HG03342 (cell line): ENCODE data around the gene SPATS2L.

Experiments
- ATAC-seq: cut with Tn5 transposase; IDR thresholded peaks from one replicate; pipeline ENCODE4 v1.9.1; 2021; ENCODE audit warnings: mild to moderate bottlenecking, moderate library complexity; ENCODE audit not compliant: unreplicated experiment

SPATS2L gene

DNA sequence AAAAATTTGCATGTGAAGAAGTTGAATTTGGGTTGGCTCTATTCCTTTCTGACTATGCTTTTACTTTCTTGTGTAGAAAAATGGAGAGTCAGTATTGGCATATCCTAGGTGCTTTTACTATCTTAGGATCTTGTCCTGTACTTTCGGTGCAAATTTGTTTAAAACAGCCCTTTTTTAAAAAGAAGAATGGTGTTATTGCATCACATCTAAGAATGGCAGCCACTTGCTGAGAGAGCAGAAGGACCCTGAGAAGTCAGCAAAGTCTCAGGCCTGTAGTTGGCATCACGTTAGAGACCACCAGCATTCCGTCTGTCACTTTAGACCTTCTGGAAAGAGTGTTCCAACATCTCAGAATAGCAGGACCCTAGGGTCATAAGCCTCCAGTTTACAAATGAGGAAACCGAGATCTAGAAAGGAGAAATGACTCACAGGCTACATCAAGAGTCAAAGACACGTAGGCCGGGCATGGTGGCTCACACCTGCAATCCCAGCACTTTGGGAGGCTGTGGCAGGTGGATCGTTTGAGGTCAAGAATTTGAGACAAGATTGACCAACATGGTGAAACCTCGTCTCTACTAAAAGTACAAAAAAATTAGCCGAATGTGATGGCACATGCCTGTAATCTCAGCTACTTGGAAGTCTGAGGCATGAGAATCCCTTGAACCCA, 42.5 kb downstream of the SPATS2L start:
- ATAC-seq: no peak

DNA sequence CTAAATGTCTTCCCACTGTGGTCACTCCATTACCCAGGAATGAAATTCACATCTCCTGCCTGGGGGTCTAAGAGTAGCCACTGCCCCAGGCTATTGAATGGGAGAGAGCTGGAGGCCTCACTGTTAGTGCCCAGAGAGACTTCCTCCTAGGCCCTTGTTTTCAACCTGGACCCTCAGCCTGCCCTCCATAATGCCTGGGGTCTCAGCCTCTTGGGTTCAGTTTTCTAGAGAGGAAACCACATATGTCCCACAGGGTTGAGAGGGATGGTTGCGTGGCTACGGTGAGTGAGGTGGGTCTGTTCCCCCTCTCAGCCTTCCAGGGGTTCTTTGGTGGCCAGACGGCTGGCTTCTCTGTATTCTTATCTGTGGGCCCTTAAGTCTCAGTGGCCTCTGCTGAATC, 43.4 kb downstream of the SPATS2L start:
- ATAC-seq: no peak

DNA sequence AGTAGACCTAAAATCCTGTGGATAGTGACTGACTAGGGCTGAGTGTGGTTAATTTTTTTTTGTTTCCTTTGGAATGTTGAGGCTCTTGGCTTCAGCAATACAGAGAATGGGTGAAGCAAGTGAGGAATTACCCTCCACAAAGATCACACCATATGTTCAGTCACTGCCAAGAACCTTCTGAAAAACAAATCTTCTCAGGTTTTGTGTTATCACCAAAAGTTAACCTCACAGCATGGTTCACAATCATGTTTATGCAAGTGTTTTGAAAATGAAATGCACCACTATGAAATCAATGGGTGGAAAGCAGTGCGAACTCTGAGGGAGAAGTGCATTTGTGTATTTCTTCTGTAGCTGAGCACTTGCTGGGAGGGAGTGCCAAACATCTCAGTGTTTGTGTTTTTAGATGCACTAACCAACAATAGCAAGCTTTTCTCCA, 44.4 kb downstream of the SPATS2L start:
- no peak for ATAC-seq

DNA sequence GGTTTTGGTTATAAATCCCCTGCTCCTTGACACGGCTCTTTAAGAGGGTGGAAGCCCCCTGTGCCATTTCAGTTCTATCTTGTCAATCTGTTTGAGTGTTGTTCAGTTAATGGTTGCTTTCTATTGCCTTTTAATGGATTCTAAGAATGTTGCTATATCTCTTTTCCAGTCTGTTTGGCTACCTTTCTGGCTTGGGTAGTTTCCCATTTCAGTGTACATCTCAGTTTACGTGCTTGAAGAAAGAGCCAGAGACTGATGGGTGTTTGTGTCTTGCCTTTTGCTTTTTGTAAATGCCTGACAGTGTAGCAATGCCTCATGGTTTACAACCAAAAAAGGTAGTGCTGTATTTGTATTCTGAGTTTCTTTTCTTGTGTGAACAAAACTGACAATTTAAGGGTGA, 45.3 kb downstream of the SPATS2L start:
- no peak for ATAC-seq

DNA sequence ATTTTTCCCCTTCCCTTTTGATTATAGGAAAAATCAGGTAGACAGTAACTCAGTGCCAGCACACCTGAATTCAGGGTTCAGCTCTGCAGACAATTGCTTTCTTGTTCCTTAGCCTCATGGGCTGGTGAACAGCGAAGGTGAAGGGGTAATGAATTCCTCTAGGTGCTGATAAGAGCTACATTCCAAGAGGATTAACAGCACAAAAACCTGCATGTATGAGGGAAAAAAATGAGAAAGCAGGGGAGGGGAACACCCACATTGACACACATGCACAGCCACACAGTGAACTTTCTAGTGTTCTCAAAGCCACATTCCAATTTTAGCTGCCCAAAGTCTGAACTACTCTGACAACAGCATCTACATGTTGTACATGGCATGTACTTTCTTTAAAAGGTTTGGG, 46.1 kb downstream of the SPATS2L start:
- ATAC-seq: no peak

DNA sequence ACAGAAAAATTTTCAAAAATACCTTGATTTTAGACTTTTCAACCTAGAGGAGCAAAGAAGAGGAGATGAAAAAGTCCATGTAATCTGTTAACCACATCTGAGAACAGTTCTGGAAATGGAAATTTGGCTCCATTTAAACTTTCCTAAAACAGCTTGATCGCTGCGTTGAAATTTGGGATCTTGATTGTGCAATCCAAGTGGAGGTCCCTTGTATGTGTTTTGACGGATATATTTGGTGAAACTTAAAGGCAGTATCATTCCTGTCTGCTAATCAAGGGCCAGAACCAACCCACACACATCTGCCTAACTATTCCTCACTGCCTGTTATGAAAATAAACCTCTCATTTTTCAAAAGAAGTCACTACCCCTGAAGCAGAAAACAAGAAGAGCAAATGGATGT, 46.6 kb downstream of the SPATS2L start:
- no peak for ATAC-seq

DNA sequence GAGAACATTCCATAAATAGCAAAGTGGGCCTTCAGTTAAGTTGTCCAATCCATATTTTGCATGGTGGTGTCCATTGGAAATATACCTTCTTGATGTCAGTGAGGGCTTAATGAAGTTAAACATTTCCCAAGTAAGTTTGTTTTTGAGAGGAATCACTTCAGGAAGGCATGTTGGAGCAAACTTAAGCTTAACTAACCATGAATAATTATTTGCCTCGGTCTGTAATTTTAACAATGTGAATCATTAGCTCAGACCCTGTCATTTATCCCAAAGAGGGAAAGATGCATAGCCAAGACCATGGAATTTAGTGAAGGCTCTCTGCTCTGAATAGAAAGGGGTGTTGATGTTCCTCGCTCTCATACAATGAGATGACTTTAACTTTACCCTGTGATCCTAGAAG, 47.4 kb downstream of the SPATS2L start:
- no peak for ATAC-seq

DNA sequence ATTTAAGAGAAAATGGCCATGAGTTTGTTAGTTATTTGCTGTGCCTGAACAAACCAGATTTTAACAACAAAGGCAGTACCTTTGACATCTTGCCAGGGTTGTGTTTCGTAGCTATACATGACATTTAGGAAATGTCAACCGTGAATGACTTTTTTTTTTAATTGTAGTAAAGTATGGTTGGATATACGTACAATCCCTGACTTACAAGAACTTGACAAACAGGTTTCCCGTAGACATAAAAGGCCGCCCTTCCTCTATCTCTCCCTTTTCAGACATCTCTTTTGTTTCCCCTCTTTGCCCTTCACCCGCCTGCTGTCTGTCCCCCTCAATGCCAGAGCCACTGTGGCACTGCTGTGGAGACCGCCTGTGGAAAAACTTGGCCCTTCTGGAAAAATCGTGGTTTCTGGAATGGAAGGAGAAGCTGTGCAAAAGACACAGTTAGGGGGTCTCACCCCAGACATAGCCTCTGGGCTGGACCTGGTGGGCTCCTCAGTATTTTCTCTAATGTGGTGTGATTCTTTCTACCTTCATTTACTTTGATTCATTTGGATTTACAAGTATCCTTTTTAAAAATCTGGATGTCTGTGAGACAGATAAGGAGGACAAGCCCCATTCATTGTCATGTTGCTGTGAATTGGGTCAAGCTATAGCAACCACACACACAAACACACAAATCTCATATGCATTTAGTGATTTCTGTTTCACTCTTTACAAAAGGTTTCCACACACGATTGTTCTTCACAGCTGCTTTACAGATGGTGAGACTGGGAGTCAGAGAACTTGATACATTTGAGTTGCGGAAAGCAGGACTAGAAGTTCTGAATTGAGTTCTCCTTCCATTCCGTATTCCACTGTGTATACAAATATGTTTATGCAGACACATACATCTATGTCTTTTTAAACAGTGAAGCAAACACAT, 48.6 kb downstream of the SPATS2L start:
- ATAC-seq: no peak

DNA sequence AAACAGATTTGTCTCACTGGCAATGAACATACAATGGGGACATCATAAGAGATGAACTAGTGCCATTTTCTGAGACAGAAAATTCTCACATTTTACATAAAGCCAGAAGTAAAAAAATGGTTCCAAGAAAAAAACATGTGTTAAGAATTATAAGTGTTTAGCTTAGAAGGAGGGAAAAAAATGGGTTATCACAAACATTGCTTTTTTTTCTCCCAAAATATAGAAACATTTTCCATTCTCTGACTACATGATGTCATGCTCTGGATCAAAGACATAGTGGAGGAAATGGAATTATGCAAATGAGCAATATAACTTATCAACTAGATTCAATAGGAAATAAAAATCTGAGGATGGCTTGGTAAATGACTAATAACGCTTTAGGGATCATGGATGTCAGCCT, 49.8 kb downstream of the SPATS2L start:
- no peak for ATAC-seq

DNA sequence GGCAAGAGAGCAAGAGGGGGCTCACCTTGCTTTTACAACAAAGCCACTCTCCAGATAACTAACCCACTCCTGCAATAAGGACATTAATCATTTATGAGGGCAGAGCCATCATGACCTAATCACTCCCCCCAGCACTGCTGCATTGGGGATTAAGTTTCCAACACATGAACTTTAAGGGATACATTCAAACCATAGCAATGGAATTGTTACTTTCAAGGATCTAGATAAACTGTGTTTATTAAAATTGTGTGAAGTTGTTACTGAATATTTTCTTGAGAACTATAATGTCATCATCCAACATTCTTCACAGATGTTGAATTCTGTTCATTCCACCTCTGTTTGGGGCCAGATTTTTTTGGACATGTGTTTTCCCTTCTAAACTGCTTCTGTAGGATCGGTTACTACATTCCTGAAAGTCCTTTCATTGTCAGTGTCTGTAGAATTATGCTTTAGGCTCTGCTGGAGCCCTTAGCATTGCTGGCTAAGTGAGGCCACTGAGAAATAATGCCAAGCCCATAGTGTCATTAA, 50.4 kb downstream of the SPATS2L start:
- no peak for ATAC-seq

DNA sequence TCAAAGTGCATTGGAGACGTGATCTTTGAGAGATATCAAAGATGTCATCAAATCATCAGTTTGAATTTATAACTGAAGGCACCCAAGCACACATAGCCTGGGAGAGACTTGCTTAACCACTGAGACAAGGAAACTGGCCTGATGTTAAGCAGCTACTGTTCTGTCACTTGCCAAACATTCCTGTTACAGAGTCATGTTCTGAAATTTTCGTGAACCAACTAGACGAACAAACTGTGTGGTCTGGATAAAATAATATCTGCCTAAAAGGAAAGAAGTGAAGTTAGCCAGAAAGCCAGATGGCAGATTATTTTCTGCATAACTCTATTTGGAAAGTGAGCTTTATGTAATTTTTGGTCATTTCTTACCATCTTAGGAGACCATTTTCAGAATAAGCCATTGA, 51.4 kb downstream of the SPATS2L start:
- no peak for ATAC-seq

DNA sequence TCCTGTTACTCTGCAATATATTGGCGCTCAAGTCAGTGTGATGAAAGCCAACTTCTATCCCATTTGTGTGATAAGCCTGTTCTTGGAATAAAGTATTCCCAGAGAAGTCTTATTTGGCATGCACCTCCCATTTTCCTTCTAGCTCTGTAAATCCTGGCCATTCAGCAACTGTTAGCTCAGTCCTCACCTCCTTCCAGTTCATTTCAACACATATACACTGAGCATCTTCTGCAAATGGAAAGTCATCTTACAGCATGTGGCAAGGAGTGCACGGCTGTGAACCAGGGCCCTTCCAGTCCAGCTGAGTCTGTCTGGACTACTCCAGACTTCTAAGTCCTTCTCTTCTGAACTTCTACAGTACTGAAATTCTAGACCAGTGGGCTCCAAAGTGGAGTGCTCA, 53.1 kb downstream of the SPATS2L start:
- no peak for ATAC-seq

DNA sequence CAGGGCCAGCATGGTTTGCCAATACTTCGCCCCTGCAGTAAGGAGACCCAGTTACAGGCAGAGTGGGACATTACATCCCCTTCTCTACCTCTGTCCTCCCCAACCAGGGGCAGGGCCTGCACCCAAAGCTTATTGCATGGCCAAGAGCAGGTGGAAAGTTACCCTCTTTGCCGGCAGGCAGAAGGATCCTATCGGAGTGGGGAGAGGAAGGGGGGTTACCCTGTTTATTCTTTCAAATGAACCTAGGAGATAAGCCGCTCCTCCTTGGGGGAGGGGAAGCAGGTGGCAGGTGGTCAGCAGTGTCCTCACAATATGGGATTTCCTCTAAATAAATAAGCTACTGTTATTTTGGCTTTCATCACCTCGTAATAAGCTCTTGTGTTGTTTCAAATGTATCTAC, 53.9 kb downstream of the SPATS2L start:
- ATAC-seq: no peak

DNA sequence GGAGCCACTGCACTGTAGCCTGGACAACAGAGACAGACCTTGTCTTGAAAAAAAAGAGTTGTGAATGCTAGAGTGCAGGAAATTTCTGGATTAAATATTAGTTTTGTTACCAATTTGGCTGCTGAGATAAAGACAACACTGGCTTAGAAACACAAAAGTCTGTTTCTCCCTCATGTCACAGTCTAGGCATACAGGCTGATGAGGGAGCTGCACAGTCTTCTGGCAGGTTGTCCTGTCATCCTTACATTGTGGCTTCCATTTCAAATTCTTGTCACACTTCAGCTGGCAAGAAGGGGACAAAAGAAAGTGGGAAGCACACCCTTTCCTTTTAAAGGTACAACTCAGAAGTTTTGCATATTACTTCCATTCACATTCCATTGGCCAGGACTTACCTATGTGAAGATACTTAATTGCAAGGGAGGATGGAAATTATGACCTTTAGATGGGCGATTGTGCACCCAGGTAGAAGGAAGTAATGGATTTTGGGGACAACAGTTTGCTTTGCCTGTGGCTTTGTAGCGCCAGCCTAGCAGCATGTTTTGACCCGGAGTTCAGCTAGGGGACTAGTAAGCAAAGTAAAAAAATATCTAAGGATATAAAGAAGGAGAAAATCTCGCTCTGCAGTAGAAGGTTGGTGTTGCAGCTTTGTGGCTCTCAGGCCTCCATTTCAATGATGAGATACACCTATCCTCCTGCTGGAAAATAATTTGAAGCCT, 55.9 kb downstream of the SPATS2L start:
- no peak for ATAC-seq

DNA sequence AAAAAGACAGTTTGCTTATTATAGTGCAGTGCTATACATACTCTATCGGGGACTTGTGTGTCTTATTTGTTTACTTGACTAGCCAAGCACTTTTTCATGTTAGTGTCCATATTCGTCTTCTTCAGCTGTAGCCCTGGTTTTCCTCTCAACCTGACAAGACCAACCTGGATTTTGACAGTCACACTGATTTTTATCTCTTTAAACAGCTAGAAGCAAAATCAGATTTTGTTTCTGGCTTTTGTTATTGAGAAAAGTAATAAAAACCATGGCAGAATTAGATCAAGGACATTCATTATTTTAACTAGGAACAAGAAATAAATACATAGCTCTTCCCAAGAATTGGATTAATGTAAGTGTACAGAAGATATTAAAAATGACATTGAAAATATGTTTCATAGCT, 56.8 kb downstream of the SPATS2L start:
- ATAC-seq: no peak

DNA sequence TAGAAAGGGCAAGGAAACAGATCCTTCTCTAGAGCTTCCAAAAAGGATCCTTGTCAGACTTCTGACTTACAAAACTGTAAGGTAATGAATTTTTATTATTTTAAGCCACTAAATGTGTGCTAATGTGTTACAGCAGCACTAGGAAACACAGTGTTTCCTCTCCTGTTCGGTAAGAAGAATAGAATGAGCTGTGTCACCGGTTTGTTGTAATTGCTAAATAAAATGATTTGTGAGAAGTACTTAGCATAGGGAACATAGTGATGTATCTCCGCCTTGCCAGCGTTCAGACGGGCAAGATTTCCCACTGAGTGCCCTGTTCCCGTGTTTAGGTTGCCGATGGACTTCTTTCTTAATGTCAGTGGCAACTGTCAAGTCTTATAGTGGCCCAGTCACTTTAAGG, 57.6 kb downstream of the SPATS2L start:
- no peak for ATAC-seq

DNA sequence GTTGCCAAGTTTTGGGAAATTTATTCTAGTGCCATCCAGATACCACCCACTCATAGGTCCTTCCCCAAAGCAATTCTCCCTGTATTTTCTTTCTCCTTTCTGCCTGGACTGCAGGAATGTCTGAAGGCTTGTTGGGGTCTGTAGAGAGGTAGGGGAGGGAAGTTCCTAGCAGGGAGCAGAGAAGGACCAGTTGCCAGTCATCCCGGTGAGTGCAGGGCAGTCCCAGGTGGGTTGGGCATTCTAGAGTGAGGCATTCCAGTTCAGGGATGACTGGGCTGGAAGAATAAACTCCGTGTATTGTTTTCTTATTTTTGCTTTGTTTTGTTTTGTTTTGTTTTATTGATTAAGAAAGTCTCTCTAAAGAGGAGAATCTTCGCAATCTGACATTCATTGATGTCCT, 58.1 kb downstream of the SPATS2L start:
- ATAC-seq: no peak

DNA sequence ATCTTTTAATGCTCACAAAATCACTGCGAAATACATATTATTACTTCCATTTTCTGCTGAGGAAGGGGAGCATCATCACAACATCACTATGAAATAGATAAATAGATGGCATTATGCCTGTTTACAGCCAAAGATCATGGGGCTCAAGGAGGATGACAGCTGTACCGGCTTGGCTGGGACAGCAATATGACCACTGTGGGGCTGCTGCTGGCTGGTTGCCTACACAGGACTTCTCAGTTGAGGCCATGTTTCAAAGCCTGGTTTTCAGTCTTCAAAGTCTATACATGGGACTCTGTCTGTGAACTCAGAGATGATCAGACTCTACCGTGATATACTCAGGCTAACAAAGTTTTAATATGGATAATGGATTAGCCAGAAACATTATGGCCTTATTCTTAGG, 58.7 kb downstream of the SPATS2L start:
- ATAC-seq: no peak

DNA sequence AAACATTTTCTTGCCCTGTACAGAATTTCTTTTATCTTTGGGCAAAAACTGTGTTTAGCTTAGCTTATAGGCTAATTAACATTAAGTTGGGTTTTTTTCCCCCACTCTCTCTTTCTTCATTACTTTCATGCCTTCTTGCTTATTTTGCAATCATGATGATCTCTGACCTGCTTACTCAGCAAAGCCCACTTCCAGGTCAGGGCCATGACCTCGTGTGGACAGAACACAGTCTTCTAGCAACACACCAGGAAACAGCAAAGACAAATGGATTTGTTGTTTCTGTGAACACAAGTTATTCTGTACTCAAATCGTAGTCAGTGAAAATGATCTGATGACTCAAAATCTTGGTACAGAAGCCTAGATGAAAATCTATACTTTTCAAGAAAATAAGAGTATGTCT, 60.7 kb downstream of the SPATS2L start:
- no peak for ATAC-seq

DNA sequence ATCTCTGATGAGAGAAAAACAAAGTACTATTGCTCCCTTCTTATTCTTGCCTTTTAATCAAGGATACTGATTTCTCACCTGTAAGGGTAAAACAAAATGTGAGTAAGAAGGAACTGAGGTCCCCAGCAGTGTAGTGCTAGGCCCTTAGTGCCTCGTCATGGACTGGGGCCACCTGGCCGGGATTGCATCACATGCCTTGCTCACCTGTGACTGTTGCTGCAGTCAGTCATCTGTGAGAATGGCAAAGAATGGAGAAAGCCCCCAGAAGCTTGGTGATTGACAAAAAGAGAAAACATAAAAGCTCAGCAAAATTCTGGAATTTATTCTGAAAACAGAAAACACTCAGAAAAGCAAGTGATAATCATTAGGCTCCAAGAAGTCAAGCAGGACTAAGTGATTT, 63.4 kb downstream of the SPATS2L start:
- ATAC-seq: no peak

DNA sequence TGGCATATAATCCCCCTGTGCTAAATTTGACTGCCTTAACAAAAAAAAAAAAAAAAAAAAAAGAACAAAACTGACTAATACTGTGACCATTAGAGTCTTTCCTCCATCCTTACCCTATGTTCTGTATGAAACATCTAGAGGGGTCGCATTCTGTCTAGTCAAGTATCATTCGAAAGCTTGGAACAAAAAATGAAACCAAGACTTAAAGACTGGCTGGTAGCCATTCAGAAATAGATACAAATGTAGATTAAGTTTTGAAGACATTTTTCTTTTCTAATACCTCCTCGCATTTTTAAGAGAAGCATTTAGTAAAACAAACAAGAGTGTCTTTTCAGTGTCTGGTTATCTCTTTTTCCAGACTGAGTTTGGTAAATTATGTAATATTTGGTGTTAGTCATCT, 66.7 kb downstream of the SPATS2L start:
- peak; percentile 39 for ATAC-seq
